H1 (cell line): ENCODE results near the gene KCND1. TPM values are rescaled to one million over a fixed set of nuclear protein-coding genes. Genes with fewer than 3 reads are reported as not detected.

ENCODE experiments used
- CTCF ChIA-PET: fragments of 300-600 bp; sonication (Branson Sonifier 250); formaldehyde crosslinking; loops from one replicate; lab custom pipeline; 2021; ENCODE audit not compliant: partially characterized antibody; lab: Charles Lee
- POLR2A ChIA-PET: fragments of 300-600 bp; sonication (Branson Sonifier 250); formaldehyde crosslinking; loops from one replicate; lab custom pipeline; 2021; ENCODE audit warnings: inconsistent platforms; ENCODE audit not compliant: partially characterized antibody; lab: Charles Lee
- DNase-seq, 2 experiments: peaks; one replicate each; pipeline versions ENCODE4 v3.0.0 to v3.0.0-alpha.2; 2010 to 2022; ENCODE audit warnings: low spot score in 2 of 2, low read depth in 1 of 2, mixed read lengths in 1 of 2
- FAIRE-seq: peaks from 2 replicates; lab custom pipeline; 2011; peaks lifted over from hg19 to GRCh38; lab: Jason Lieb, UNC
- H2AFZ ChIP-seq: 2 replicates; pipeline ENCODE4 v1.8.1; 2012; ENCODE audit warnings: low read length, inconsistent platforms
- H2AK5ac ChIP-seq: 2 replicates; pipeline ENCODE4 v1.6.1; 2013; ENCODE audit warnings: low read depth, low read length
- H2BK120ac ChIP-seq: replicated peaks from 2 replicates; pipeline ENCODE3; 2013; ENCODE audit warnings: low read depth, low read length, inconsistent platforms
- H2BK12ac ChIP-seq: 2 replicates; pipeline ENCODE4 v1.6.1; 2013; ENCODE audit warnings: low read depth, low read length
- H2BK15ac ChIP-seq: 2 replicates; pipeline ENCODE4 v1.6.1; 2013; ENCODE audit warnings: low read length
- H2BK20ac ChIP-seq: 2 replicates; pipeline ENCODE4 v1.6.1; 2013; ENCODE audit warnings: low read length
- H2BK5ac ChIP-seq: 2 replicates; pipeline ENCODE4 v1.6.1; 2013; ENCODE audit warnings: low read depth, low read length
- H3K14ac ChIP-seq: 2 replicates; pipeline ENCODE4 v1.6.1; 2013; ENCODE audit warnings: inconsistent platforms; ENCODE audit not compliant: insufficient read length
- H3K18ac ChIP-seq: 2 replicates; pipeline ENCODE4 v1.6.1; 2013; ENCODE audit warnings: low read length; ENCODE audit errors: extremely low read depth
- H3K23ac ChIP-seq: 2 replicates; pipeline ENCODE4 v1.6.1; 2013; ENCODE audit warnings: inconsistent platforms; ENCODE audit not compliant: insufficient read length
- H3K23me2 ChIP-seq: 2 replicates; pipeline ENCODE4 v1.6.1; 2013; ENCODE audit warnings: low read depth, low read length
- H3K27ac ChIP-seq: 2 replicates; pipeline ENCODE4 v1.6.1; 2011; ENCODE audit warnings: low read depth, low read length, inconsistent platforms
- H3K27me3 ChIP-seq, 4 experiments: replicated peaks in 1 of 4; 1 replicate in 1 of 4; 2 replicates in 3 of 4; pipeline versions ENCODE4 v1.6.1 to v1.8.1; 2011 to 2013; ENCODE audit warnings: low read length in 3 of 4, mild to moderate bottlenecking in 3 of 4, inconsistent platforms in 2 of 4, mixed read lengths in 2 of 4, moderate library complexity in 1 of 4; ENCODE audit not compliant: control insufficient read depth in 3 of 4, insufficient read depth in 3 of 4; ENCODE audit errors: extremely low read depth in 1 of 4
- H3K36me3 ChIP-seq, 4 experiments: 2 replicates each; pipeline versions ENCODE4 v1.6.1 to v1.8.1; 2011 to 2013; ENCODE audit warnings: mild to moderate bottlenecking in 4 of 4, low read length in 3 of 4, moderate library complexity in 2 of 4, control low read depth in 1 of 4, inconsistent platforms in 1 of 4; ENCODE audit not compliant: insufficient read depth in 4 of 4, control insufficient read depth in 2 of 4
- H3K4ac ChIP-seq: replicated peaks from 2 replicates; pipeline ENCODE3; 2013; ENCODE audit warnings: low read length, low read depth, mixed read lengths, inconsistent platforms; ENCODE audit not compliant: insufficient read length
- H3K4me1 ChIP-seq, 4 experiments: replicated peaks in 1 of 4; 1 replicate in 1 of 4; 2 replicates in 3 of 4; pipeline versions ENCODE4 v1.6.1 to v1.8.1; 2011 to 2013; ENCODE audit warnings: low read length in 3 of 4, inconsistent platforms in 2 of 4, mixed read lengths in 1 of 4; ENCODE audit not compliant: insufficient read depth in 4 of 4, control insufficient read depth in 3 of 4
- H3K4me2 ChIP-seq, 2 experiments: 2 replicates each; pipeline versions ENCODE4 v1.6.1 to v1.8.1; 2011 to 2013; ENCODE audit warnings: low read depth in 2 of 2, low read length in 2 of 2, control low read depth in 1 of 2, inconsistent platforms in 1 of 2, mild to moderate bottlenecking in 1 of 2; ENCODE audit not compliant: insufficient read depth in 1 of 2
- H3K4me3 ChIP-seq, 4 experiments: fragments of 200-600, 300-600 bp in 1 of 4; sonication (generic), shearing (Covaris generic), sonication (Bioruptor Twin) in 1 of 4; 2 replicates each; pipeline versions ENCODE4 v1.5.1 to v1.8.1; 2011 to 2016; ENCODE audit warnings: low read length in 4 of 4, low read depth in 3 of 4, control low read depth in 2 of 4, inconsistent platforms in 2 of 4, mild to moderate bottlenecking in 2 of 4, mixed read lengths in 1 of 4, moderate library complexity in 1 of 4; ENCODE audit not compliant: insufficient read depth in 2 of 4; ENCODE audit errors: extremely low read depth in 1 of 4
- H3K56ac ChIP-seq: replicated peaks from 2 replicates; pipeline ENCODE3; 2013; ENCODE audit warnings: low read depth, mild to moderate bottlenecking, mixed read lengths, low read length, inconsistent platforms; ENCODE audit not compliant: insufficient read length
- H3K79me1 ChIP-seq: 2 replicates; pipeline ENCODE4 v1.6.1; 2013; ENCODE audit warnings: low read depth, low read length, control low read depth
- H3K79me2 ChIP-seq, 2 experiments: 2 replicates each; pipeline versions ENCODE4 v1.6.1 to v1.8.1; 2012 to 2013; ENCODE audit warnings: low read length in 2 of 2, mild to moderate bottlenecking in 2 of 2, inconsistent platforms in 1 of 2; ENCODE audit not compliant: insufficient read depth in 2 of 2, control insufficient read depth in 1 of 2
- H3K9ac ChIP-seq, 4 experiments: replicated peaks in 1 of 4; 1 replicate in 1 of 4; 2 replicates in 3 of 4; pipeline versions ENCODE4 v1.6.1 to v1.8.1; 2011 to 2013; ENCODE audit warnings: low read depth in 3 of 4, low read length in 3 of 4, control low read depth in 2 of 4, mild to moderate bottlenecking in 2 of 4, moderate library complexity in 2 of 4, inconsistent platforms in 1 of 4; ENCODE audit errors: extremely low read depth in 1 of 4
- H3K9me3 ChIP-seq, 2 experiments: 2 replicates each; pipeline versions ENCODE4 v1.6.1 to v1.8.1; 2012 to 2013; ENCODE audit warnings: mild to moderate bottlenecking in 2 of 2, moderate library complexity in 2 of 2, control low read depth in 1 of 2, inconsistent platforms in 1 of 2, low read depth in 1 of 2, low read length in 1 of 2, mixed read lengths in 1 of 2; ENCODE audit not compliant: insufficient read depth in 2 of 2
- H4K20me1 ChIP-seq, 2 experiments: replicated peaks in 1 of 2; 2 replicates each; pipeline versions ENCODE3 to v1.8.1; 2011 to 2013; ENCODE audit warnings: inconsistent platforms in 2 of 2, low read length in 2 of 2, mild to moderate bottlenecking in 1 of 2; ENCODE audit not compliant: insufficient read depth in 2 of 2, control insufficient read depth in 1 of 2
- H4K5ac ChIP-seq: 2 replicates; pipeline ENCODE4 v1.6.1; 2013; ENCODE audit warnings: low read length, low read depth, mixed read lengths, inconsistent platforms; ENCODE audit not compliant: insufficient read length
- H4K8ac ChIP-seq: 2 replicates; pipeline ENCODE4 v1.8.0; 2013; ENCODE audit warnings: mild to moderate bottlenecking, moderate library complexity, low read length, inconsistent platforms; ENCODE audit not compliant: insufficient read depth; ENCODE audit errors: extremely low read depth
- H4K91ac ChIP-seq: replicated peaks from 2 replicates; pipeline ENCODE3; 2013; ENCODE audit warnings: low read length, mixed read lengths, inconsistent platforms; ENCODE audit not compliant: insufficient read length
- EGR1 ChIP-seq: IDR thresholded peaks from 2 replicates; pipeline ENCODE4 v1.6.1; 2011; ENCODE audit warnings: low read depth, low read length, borderline replicate concordance
- EZH2 ChIP-seq: fragments of 200-600 bp; sonication (generic); IDR thresholded peaks from 2 replicates; pipeline ENCODE4 v1.7.1; 2012; ENCODE audit warnings: low read depth, mild to moderate bottlenecking, moderate library complexity, low read length, inconsistent platforms; ENCODE audit not compliant: severe bottlenecking
- HDAC2 ChIP-seq, 2 experiments: fragments of 300-600 bp in 1 of 2; sonication (generic) in 1 of 2; IDR thresholded peaks; 2 replicates each; pipeline ENCODE4 v1.6.1; 2011 to 2012; ENCODE audit warnings: low read depth in 2 of 2, low read length in 2 of 2, mild to moderate bottlenecking in 2 of 2, moderate library complexity in 2 of 2, borderline replicate concordance in 1 of 2, inconsistent platforms in 1 of 2
- RBBP5 ChIP-seq: IDR thresholded peaks from 2 replicates; pipeline ENCODE4 v1.7.1; 2012; ENCODE audit warnings: low read depth, mild to moderate bottlenecking, inconsistent platforms, low read length, moderate library complexity, borderline replicate concordance
- WGBS, 2 experiments: shearing (Covaris generic) in 1 of 2; methylation state at CpG; one replicate each; pipeline versions ENCODE4 v1.1.6 to v1.1.7; 2013 to 2015; ENCODE audit warnings: low lambda C conversion rate in 2 of 2, mixed read lengths in 2 of 2, inconsistent platforms in 1 of 2, low coverage in 1 of 2, missing lambda C conversion rate in 1 of 2; ENCODE audit not compliant: insufficient replicate concordance in 2 of 2, insufficient coverage in 1 of 2, insufficient read length in 1 of 2; ENCODE audit errors: extremely low coverage in 1 of 2, missing lambda C conversion rate in 1 of 2; 5-methylcytosine and 5-hydroxymethylcytosine counted together
- polyA plus RNA-seq, 7 experiments: library from polyadenylated mRNA; depleted of rRNA in 3 of 7; stranded (reverse) in 5 of 7; unstranded in 2 of 7; fragments of >200 nt in 5 of 7; fragments of 200-250 nt in 2 of 7; gene quantifications; 1 replicate in 5 of 7; 2 replicates in 1 of 7; 4 replicates in 1 of 7; pipeline versions ENCODE4 v1.2.1 to v1.2.3, GENCODE V29; 2011 to 2013; ENCODE audit warnings: missing spikeins in 2 of 7, mixed read lengths in 2 of 7
- total RNA-seq: library from RNA; stranded (reverse); fragmentation: NEBNext Ultra II Directional; extraction: Animal tissue kit (Norgen Biotek cat#: 25700); gene quantifications from 2 replicates; pipeline ENCODE4 v1.2.1, GENCODE V29; 2021
- TF ChIP-seq, protein P1 (sequence below): IDR thresholded peaks from 2 replicates; pipeline ENCODE4 v1.6.1; 2012; ENCODE audit warnings: inconsistent platforms

The KCND1 gene
- total and polyA plus RNA-seq, 2 of the 8 experiments (the other 6 are each of a cell fraction or from before 2014, with no cell fraction given), result 3.1 to 6.8 TPM

DNA sequence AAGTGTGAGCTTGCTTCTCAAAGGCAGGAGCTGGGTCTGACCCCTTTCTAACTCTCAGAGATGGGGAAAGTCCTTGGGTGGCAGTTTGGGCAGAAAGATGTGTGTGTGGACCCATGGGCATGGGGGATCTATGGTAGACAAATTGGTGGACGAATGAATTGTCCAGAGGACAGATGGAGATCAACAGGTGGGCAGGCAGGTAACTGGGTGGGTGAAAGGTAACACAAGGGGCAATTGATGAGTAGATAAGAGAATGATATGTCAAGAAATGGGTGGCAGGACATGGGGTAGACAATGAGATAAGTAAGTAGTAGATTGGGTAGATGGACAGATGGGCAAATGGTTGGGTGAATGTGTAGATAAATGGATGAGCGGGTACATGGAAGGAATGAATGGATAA, 2.9 kb upstream of the KCND1 start:
- no peak overlapping the region for H3K23ac ChIP-seq
- no peak overlapping the region for H2BK12ac ChIP-seq
- H4K20me1 ChIP-seq, result peaks cover 2 to 4% of the 10 kb centered on the region in 2 experiments
- no peak overlapping the region for H3K4me2 ChIP-seq
- no peaks in the 10 kb centered on the region for H3K27me3 ChIP-seq
- H2BK15ac ChIP-seq, result no peak overlapping the region
- H3K79me2 ChIP-seq, result no peaks in the 10 kb centered on the region
- no peak overlapping the region for H4K8ac ChIP-seq
- DNase-seq (no peak), FAIRE-seq (no peak)
- ChIA-PET CTCF (interaction anchor here (0.8 to 1.0 kb wide), 2 partner anchors 24 to 117 kb away, joined by 3 to 4 read pairs; no protein-coding TSS in a partner anchor), POLR2A (interaction anchor here (0.8 to 9.0 kb wide), 8 partner anchors 8 to 68 kb away, joined by 3 to 70 read pairs (median 4); partner anchors contain the start of genes GRIPAP1, OTUD5 and TFE3)
- no peak overlapping the region for H3K14ac ChIP-seq
- peaks cover 2 to 26% (median 16%) of the 10 kb centered on the region in 4 experiments; a peak in 5 of 8 replicates for H3K36me3 ChIP-seq
- no peak overlapping the region for H2AK5ac ChIP-seq
- peaks cover 0 to 3% (median 0%) of the 10 kb centered on the region in 4 experiments; a peak in 1 of 7 replicates for H3K4me1 ChIP-seq
- H3K56ac ChIP-seq, result no peak overlapping the region
- no peaks in the 10 kb centered on the region for H3K79me1 ChIP-seq
- H2BK20ac ChIP-seq, result no peak overlapping the region
- no peak overlapping the region for H3K4me3 ChIP-seq
- H2BK5ac ChIP-seq, result no peak overlapping the region
- peaks cover 4% of the 10 kb centered on the region; the same call in 1 of the 2 replicates for H3K23me2 ChIP-seq
- 88 to 100% methylated on average over 1 to 2 of the region's 2 CpGs for WGBS, 2 experiments
- H3K4ac ChIP-seq, result no peak overlapping the region
- TF ChIP-seq, protein P1, sequence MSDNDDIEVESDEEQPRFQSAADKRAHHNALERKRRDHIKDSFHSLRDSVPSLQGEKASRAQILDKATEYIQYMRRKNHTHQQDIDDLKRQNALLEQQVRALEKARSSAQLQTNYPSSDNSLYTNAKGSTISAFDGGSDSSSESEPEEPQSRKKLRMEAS, result no peak
- TF ChIP-seq EGR1, result no peak
- no peak for TF ChIP-seq EZH2
- no peak for TF ChIP-seq HDAC2 (IDR thresholded peaks at IDR 0.05; ENCODE audit: borderline replicate concordance in 1 of 2, low read depth in 2 of 2, low read length in 2 of 2)
- TF ChIP-seq RBBP5, result no peak
- no peak overlapping the region for H3K9ac ChIP-seq
- H3K9me3 ChIP-seq, result no peaks in the 10 kb centered on the region
- H2BK120ac ChIP-seq, result no peak overlapping the region
- H3K18ac ChIP-seq, result no peak overlapping the region
- no peak overlapping the region for H4K5ac ChIP-seq
- no peak overlapping the region for H3K27ac ChIP-seq
- no peak overlapping the region for H4K91ac ChIP-seq
- no peak overlapping the region for H2AFZ ChIP-seq
